HG03460 (cell line): ENCODE results near the gene SLC17A3.

Experiments used
- ATAC-seq: cut with Tn5 transposase; IDR thresholded peaks from one replicate; pipeline ENCODE4 v1.9.1; 2021; ENCODE audit not compliant: unreplicated experiment

The SLC17A3 gene

GRCh38 chr6:25844518-25844917 is 29.5 kb downstream of the SLC17A3 start:
- ATAC-seq, result no peak

DNA sequence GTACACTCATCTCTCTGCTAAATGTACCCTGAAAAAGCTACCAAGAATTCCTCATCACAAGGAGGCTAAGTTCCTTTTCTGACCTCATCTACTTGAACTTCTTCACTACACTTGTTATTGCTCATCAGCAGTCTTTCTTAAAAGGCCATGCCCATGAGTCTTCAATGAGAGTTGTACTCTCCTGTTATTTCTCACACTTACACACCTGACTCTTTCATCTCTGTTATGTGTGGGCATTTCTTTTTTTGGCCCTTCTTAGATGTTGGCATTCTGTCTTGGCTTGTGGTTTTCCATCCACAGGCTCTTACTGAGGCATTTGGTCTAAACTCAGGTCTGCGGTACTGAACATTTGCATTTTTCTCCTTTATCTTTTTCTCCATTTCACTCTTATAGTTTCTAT is 31.5 kb downstream of the SLC17A3 start:
- no peak for ATAC-seq

- no peak for ATAC-seq
Observed at GRCh38 chr6:25835442-25836283, 38.4 kb downstream of the SLC17A3 start.

GRCh38 chr6:25834950-25835349 is 39.1 kb downstream of the SLC17A3 start:
- no peak for ATAC-seq

GRCh38 chr6:25833136-25833535 is 40.9 kb downstream of the SLC17A3 start:
- ATAC-seq, result no peak

- ATAC-seq, result no peak
Observed at GRCh38 chr6:25832670-25833069, 41.4 kb downstream of the SLC17A3 start.

DNA sequence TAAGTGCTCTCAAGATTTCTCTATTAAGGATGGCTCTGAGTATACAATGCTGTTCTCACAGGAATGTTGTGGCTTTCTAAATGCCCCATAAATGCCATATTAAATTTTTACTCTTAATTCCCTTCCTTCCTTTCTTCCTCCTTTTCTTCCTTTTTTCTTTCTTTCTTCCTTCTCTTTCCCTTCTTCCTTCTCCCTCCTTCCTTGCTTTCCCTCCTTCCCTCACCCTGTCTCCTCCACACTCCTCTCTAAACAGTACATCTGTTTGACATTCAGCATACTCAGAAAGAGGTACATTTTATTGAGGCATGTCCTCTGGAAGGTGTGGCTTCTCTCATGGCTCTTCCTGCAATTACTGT is 41.8 kb downstream of the SLC17A3 start:
- no peak for ATAC-seq

DNA sequence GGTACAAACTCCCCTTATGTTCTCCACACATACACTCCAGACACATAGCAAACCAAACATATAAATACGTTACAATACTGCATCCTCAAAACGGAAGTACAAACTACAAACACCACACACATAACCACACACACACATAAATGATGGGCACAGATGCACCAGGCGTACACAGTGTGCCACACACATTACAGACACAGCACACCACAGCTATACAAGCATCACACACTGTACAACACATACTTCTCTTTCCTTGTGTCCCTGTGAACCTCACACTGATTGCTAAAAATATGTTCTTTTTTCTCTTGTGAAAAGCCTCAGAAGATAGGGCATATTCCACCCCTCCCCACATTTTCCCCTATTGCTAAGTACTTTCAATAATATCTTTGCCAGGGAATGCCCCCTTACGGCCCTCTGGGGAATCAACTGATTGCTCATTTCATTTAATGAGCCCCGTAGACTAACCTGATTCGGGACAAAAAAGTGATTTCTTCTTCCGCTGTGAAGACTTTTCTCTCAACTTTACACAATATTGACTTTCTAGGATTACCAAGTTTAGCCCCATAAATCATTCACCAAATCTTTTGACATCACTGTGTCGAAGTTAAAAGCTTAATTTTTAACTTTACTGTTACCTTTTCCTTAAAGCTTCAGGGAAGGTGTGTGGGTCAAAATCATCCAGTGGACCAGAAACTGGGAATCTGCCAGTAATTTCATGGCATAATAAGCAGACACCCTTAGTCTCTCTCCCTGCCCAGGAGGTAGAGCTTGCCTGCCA is 42.3 kb downstream of the SLC17A3 start, which contains the start of gene SLC17A1:
TSS of gene SLC17A1 (minus strand) at position 521 of the 775 bp plus-strand sequence. CDS start 1,495 bp downstream, outside the sequence.
- ATAC-seq, result no peak

- no peak for ATAC-seq
Observed at GRCh38 chr6:25830458-25830857, 43.6 kb downstream of the SLC17A3 start.

GRCh38 chr6:25829375-25829774 is 44.7 kb downstream of the SLC17A3 start:
- ATAC-seq, result no peak

DNA sequence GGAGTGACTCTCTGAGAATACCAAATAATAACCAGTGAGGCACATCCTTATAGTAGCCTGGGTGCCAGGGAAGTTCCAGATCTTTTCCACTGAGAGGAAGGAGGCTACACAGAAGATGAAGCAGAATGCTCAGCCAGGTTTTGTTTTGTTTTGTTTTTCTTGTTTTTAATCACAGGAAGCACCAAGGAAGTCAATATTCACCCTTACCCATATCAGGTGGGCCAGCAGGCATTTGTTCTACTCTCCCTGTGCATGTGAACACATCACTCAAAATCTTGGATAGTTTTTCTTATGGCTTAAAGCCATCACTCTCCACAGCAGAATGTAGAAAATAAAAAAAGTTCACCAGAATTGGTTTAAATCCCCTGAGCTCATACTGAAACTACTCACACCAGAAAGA is 52.7 kb downstream of the SLC17A3 start:
- no peak for ATAC-seq

- no peak for ATAC-seq
Observed at GRCh38 chr6:25816252-25816651, 57.8 kb downstream of the SLC17A3 start.

GRCh38 chr6:25815194-25815593 is 58.8 kb downstream of the SLC17A3 start:
- no peak for ATAC-seq

GRCh38 chr6:25804804-25805203 is 69.2 kb downstream of the SLC17A3 start:
- ATAC-seq, result no peak

DNA sequence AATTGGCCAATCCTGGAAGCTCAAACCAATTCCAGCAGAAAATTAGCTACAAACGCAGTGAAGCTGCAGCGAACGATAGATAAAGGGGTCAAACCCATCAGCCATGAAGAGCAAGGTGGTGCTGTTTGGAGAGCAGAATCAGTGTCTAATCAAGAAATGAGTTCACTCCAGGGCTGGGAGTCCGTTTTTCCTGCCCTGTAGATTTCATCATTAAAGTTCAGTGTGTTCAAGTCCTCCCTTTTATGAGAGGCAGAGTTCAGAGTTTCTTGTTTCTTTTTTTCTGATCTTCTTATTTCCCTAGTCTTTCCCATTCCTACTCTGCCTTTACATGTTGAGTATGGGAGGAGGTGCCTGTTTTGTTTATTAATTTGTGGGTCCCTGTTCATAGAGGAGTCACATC is 72.6 kb downstream of the SLC17A3 start:
- no peak for ATAC-seq
